WERI-Rb-1 (cell line): ENCODE results near the gene HLA-DQB2.
"Not testable (repeated sequence)": the region's sequence is repeated elsewhere in the genome, so short reads cannot be mapped to it uniquely, and the experiment has no call there.

Experiments used
- DNase-seq: peaks from one replicate; pipeline ENCODE4 v3.0.0-alpha.2; 2020
- H3K27ac ChIP-seq: fragments of 250-450 bp; sonication (Bioruptor Pico); 2 replicates; pipeline ENCODE4 v1.5.1; 2020; ENCODE audit warnings: mild to moderate bottlenecking, moderate library complexity
- H3K27me3 ChIP-seq: fragments of 250-450 bp; sonication (Bioruptor Pico); 2 replicates; pipeline ENCODE4 v1.5.1; 2021; ENCODE audit warnings: mild to moderate bottlenecking, low read depth, moderate library complexity; ENCODE audit not compliant: insufficient read depth, severe bottlenecking
- H3K36me3 ChIP-seq: fragments of 250-450 bp; sonication (Bioruptor Pico); 2 replicates; pipeline ENCODE4 v1.5.1; 2020; ENCODE audit warnings: mild to moderate bottlenecking, moderate library complexity
- H3K4me3 ChIP-seq: 2 replicates; pipeline ENCODE4 v1.5.1; 2011; ENCODE audit warnings: low read depth, mild to moderate bottlenecking, control low read depth, low read length
- H3K9me3 ChIP-seq: fragments of 250-450 bp; sonication (Bioruptor Pico); 2 replicates; pipeline ENCODE4 v1.5.1; 2021; ENCODE audit warnings: mild to moderate bottlenecking, moderate library complexity; ENCODE audit not compliant: severe bottlenecking
- CTCF ChIP-seq: IDR thresholded peaks from 2 replicates; pipeline ENCODE4 v1.5.1; 2011; ENCODE audit warnings: low read depth, mild to moderate bottlenecking, control low read depth, inconsistent platforms, low read length

HLA-DQB2 gene

GRCh38 chr6:32785781-32786533 is 22.6 kb upstream of the HLA-DQB2 start:
- Histone ChIP-seq H3K27ac (no peak overlapping the region), H3K36me3 (no peaks in the 10 kb centered on the region), H3K9me3 (peaks cover 3% of the 10 kb centered on the region), H3K27me3 (peaks cover 80% of the 10 kb centered on the region), H3K4me3 (no peak overlapping the region)
- peak; percentile 58 for DNase-seq
- peak; percentile 77 for TF ChIP-seq CTCF

- peaks cover 78% of the 10 kb centered on the region for H3K27me3 ChIP-seq
- not testable (repeated sequence) for H3K9me3 ChIP-seq, DNase-seq, H3K4me3 ChIP-seq, H3K36me3 ChIP-seq, H3K27ac ChIP-seq
Measured at GRCh38 chr6:32782923-32783322, 19.6 kb upstream of the HLA-DQB2 start.

GRCh38 chr6:32779036-32779435 is 15.7 kb upstream of the HLA-DQB2 start:
- DNase-seq: no peak
- H3K36me3 ChIP-seq: no peaks in the 10 kb centered on the region
- TF ChIP-seq CTCF: no peak
- H3K27ac ChIP-seq: no peak overlapping the region
- H3K27me3 ChIP-seq: peaks cover 76% of the 10 kb centered on the region
- H3K9me3 ChIP-seq: no peaks in the 10 kb centered on the region
- no peak overlapping the region for H3K4me3 ChIP-seq

- no peak overlapping the region for H3K27ac ChIP-seq
- H3K36me3 ChIP-seq: no peaks in the 10 kb centered on the region
- no peak for DNase-seq
- no peak overlapping the region for H3K4me3 ChIP-seq
- peaks cover 82% of the 10 kb centered on the region for H3K27me3 ChIP-seq
- TF ChIP-seq CTCF: no peak
- no peaks in the 10 kb centered on the region for H3K9me3 ChIP-seq
Measured at GRCh38 chr6:32775071-32775470, 11.7 kb upstream of the HLA-DQB2 start.

GRCh38 chr6:32774426-32774825 is 11.1 kb upstream of the HLA-DQB2 start:
- Histone ChIP-seq H3K9me3 (no peaks in the 10 kb centered on the region), H3K4me3 (no peak overlapping the region), H3K27ac (no peak overlapping the region), H3K27me3 (peaks cover 82% of the 10 kb centered on the region), H3K36me3 (no peaks in the 10 kb centered on the region)
- no peak for DNase-seq
- no peak for TF ChIP-seq CTCF

- TF ChIP-seq CTCF: no peak
- H3K27me3 ChIP-seq: peaks cover 88% of the 10 kb centered on the region
- no peak for DNase-seq
- no peaks in the 10 kb centered on the region for H3K36me3 ChIP-seq
- no peaks in the 10 kb centered on the region for H3K9me3 ChIP-seq
- H3K4me3 ChIP-seq: no peak overlapping the region
- no peak overlapping the region for H3K27ac ChIP-seq
Measured at GRCh38 chr6:32772656-32773055, 9.3 kb upstream of the HLA-DQB2 start.
